HepG2 (cell line): ENCODE measurements around the gene PRDM11. TPM values are rescaled to one million over a fixed set of nuclear protein-coding genes. Genes with fewer than 3 reads are reported as not detected.

Experiments used
- ADNP ChIP-seq: sonication (generic); formaldehyde crosslinking; IDR thresholded peaks from 2 replicates; pipeline ENCODE4 v1.4.0; 2020; ENCODE audit warnings: missing genetic modification reagents
- ATAD3A ChIP-seq: sonication (generic); formaldehyde crosslinking; IDR thresholded peaks from 2 replicates; pipeline ENCODE4 v1.4.0; 2020; ENCODE audit warnings: missing genetic modification reagents
- ATF6 ChIP-seq: sonication (generic); formaldehyde crosslinking; conservative IDR thresholded peaks from 2 replicates; pipeline ENCODE4 v1.4.0; 2020; ENCODE audit warnings: missing genetic modification reagents
- CEBPG ChIP-seq: IDR thresholded peaks from 2 replicates; pipeline ENCODE4 v1.6.1; 2016
- CENPT ChIP-seq: sonication (generic); formaldehyde crosslinking; IDR thresholded peaks from 2 replicates; pipeline ENCODE4 v1.8.0; 2022; ENCODE audit warnings: low read depth, mild to moderate bottlenecking, moderate library complexity, missing genetic modification reagents
- FOXP1 ChIP-seq, 2 experiments: fragments of 450-650 bp in 1 of 2; IDR thresholded peaks; 2 replicates each; pipeline ENCODE4 v1.6.1; 2017 to 2018; ENCODE audit warnings: antibody characterized with exemption in 1 of 2
- GMEB2 ChIP-seq: IDR thresholded peaks from 2 replicates; pipeline ENCODE4 v1.6.1; 2016; ENCODE audit warnings: missing biosample characterization, missing genetic modification reagents, low read depth
- HINFP ChIP-seq: sonication (generic); formaldehyde crosslinking; IDR thresholded peaks from 2 replicates; pipeline ENCODE4 v1.4.0; 2020; ENCODE audit warnings: low read depth, mild to moderate bottlenecking, missing genetic modification reagents
- HNF1B ChIP-seq: sonication (generic); formaldehyde crosslinking; IDR thresholded peaks from 2 replicates; pipeline ENCODE4 v1.5.1; 2020; ENCODE audit warnings: mild to moderate bottlenecking, moderate library complexity, missing genetic modification reagents
- HOXD1 ChIP-seq: sonication (generic); formaldehyde crosslinking; IDR thresholded peaks from 2 replicates; pipeline ENCODE4 v1.5.0; 2020; ENCODE audit warnings: missing genetic modification reagents
- IKZF5 ChIP-seq: IDR thresholded peaks from 2 replicates; pipeline ENCODE4 v1.6.1; 2018; ENCODE audit warnings: missing genetic modification reagents, mild to moderate bottlenecking, missing compliant biosample characterization
- MTERF4 ChIP-seq: sonication (generic); formaldehyde crosslinking; IDR thresholded peaks from 2 replicates; pipeline ENCODE4 v1.8.0; 2023; ENCODE audit warnings: mild to moderate bottlenecking, missing genetic modification reagents
- POLR2G ChIP-seq: fragments of 200-400 bp; formaldehyde crosslinking; IDR thresholded peaks from 2 replicates; pipeline ENCODE4 v1.6.1; 2018; ENCODE audit warnings: mild to moderate bottlenecking, low read depth, low read length, moderate library complexity
- RARA ChIP-seq: IDR thresholded peaks from 2 replicates; pipeline ENCODE4 v1.6.1; 2016; ENCODE audit warnings: missing genetic modification reagents, missing compliant biosample characterization
- SMARCC2 ChIP-seq: fragments of 450-650 bp; IDR thresholded peaks from 2 replicates; pipeline ENCODE4 v1.6.1; 2017; ENCODE audit warnings: antibody characterized with exemption, mild to moderate bottlenecking
- SP5 ChIP-seq: IDR thresholded peaks from 2 replicates; pipeline ENCODE4 v1.6.1; 2016; ENCODE audit warnings: low read depth, borderline replicate concordance
- ZNF549 ChIP-seq: sonication (generic); formaldehyde crosslinking; IDR thresholded peaks from 2 replicates; pipeline ENCODE4 v1.5.0; 2020; ENCODE audit warnings: missing genetic modification reagents
- ZNF567 ChIP-seq: sonication (generic); formaldehyde crosslinking; IDR thresholded peaks from 2 replicates; pipeline ENCODE4 v1.8.1; 2023; ENCODE audit warnings: mild to moderate bottlenecking, missing genetic modification reagents, borderline replicate concordance
- ZNF639 ChIP-seq: conservative IDR thresholded peaks from 2 replicates; pipeline ENCODE4 v1.6.1; 2018; ENCODE audit warnings: missing genetic modification reagents
- ZNF724P ChIP-seq: sonication (generic); formaldehyde crosslinking; IDR thresholded peaks from 2 replicates; pipeline ENCODE4 v1.8.0; 2022; ENCODE audit warnings: missing genetic modification reagents, borderline replicate concordance
- polyA plus RNA-seq, 8 experiments: library from polyadenylated mRNA; depleted of rRNA in 3 of 8; stranded (reverse) in 7 of 8; unstranded in 1 of 8; fragments of >200 nt; fragmentation: Illumina TruSeq in 4 of 8; extraction: Trizol in 4 of 8; gene quantifications; 2 replicates each; pipeline versions ENCODE4 v1.2.1 to v1.2.3, GENCODE V29; 2011 to 2016; ENCODE audit warnings: low read depth in 4 of 8, missing spikeins in 1 of 8, mixed read lengths in 1 of 8; ENCODE audit not compliant: insufficient read depth in 1 of 8
- total RNA-seq, 5 experiments: library from RNA; depleted of rRNA; stranded (reverse); fragments of >200 nt; fragmentation: Illumina TruSeq; extraction: Trizol; gene quantifications; 2 replicates each; pipeline ENCODE4 v1.2.3, GENCODE V29; 2016; ENCODE audit warnings: low read depth in 1 of 5

PRDM11 gene
- total and polyA plus RNA-seq, 2 of the 13 experiments (the other 11 are each of a cell fraction or from before 2014, with no cell fraction given) = 3.4 to 4.7 TPM

- peak; percentile 41; the same call in 1 of the 2 replicates for TF ChIP-seq GMEB2 (CRISPR knock-in tag)
- TF ChIP-seq RARA (CRISPR knock-in tag) = no peak; the same call in 1 of the 2 replicates
- no peak for TF ChIP-seq ZNF724P (CRISPR knock-in tag)
- TF ChIP-seq MTERF4 (CRISPR knock-in tag) = peak; percentile 67; the same call in 1 of the 2 replicates
- no peak for TF ChIP-seq CEBPG (CRISPR knock-in tag)
- no peak for TF ChIP-seq ATF6 (CRISPR knock-in tag)
- TF ChIP-seq HOXD1 (CRISPR knock-in tag) = no peak
- TF ChIP-seq ZNF567 = no peak
- TF ChIP-seq FOXP1 (IDR thresholded peaks at IDR 0.05) = no peak
- no peak for TF ChIP-seq FOXP1 (CRISPR knock-in tag; IDR thresholded peaks at IDR 0.05)
- TF ChIP-seq IKZF5 = no peak
- TF ChIP-seq ZNF639 (CRISPR knock-in tag) = no peak
- TF ChIP-seq CENPT (CRISPR knock-in tag) = no peak; the same call in 1 of the 2 replicates
- TF ChIP-seq ZNF549 (CRISPR knock-in tag) = no peak
- TF ChIP-seq SP5 (CRISPR knock-in tag) = no peak
- TF ChIP-seq ADNP (CRISPR knock-in tag) = no peak
- no peak for TF ChIP-seq SMARCC2
- peak; percentile 85; the same call in 1 of the 2 replicates for TF ChIP-seq HINFP (CRISPR knock-in tag)
- TF ChIP-seq POLR2G = peak; percentile 74
- no peak for TF ChIP-seq ATAD3A
- TF ChIP-seq HNF1B (CRISPR knock-in tag) = no peak
Measured at GRCh38 chr11:45147017-45147728, 734 bp downstream of the PRDM11 start (continued).
